ENCODE measurements around the gene HIP1R.

Gene HIP1R

GRCh38 chr12:122867691-122868461, 32.6 kb downstream of the HIP1R start:
- TF ChIP-seq, protein P1, sequence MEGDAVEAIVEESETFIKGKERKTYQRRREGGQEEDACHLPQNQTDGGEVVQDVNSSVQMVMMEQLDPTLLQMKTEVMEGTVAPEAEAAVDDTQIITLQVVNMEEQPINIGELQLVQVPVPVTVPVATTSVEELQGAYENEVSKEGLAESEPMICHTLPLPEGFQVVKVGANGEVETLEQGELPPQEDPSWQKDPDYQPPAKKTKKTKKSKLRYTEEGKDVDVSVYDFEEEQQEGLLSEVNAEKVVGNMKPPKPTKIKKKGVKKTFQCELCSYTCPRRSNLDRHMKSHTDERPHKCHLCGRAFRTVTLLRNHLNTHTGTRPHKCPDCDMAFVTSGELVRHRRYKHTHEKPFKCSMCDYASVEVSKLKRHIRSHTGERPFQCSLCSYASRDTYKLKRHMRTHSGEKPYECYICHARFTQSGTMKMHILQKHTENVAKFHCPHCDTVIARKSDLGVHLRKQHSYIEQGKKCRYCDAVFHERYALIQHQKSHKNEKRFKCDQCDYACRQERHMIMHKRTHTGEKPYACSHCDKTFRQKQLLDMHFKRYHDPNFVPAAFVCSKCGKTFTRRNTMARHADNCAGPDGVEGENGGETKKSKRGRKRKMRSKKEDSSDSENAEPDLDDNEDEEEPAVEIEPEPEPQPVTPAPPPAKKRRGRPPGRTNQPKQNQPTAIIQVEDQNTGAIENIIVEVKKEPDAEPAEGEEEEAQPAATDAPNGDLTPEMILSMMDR (conservative IDR thresholded peaks at IDR 0.05): peak; percentile 28
- H3K27ac ChIP-seq: peak overlapping the region; percentile 99; the same call in 1 of the 2 replicates

GRCh38 chr12:122868471-122869177, 33.4 kb downstream of the HIP1R start:
- H3K27ac ChIP-seq: peak overlapping the region; percentile 99
- TF ChIP-seq, protein P1 (conservative IDR thresholded peaks at IDR 0.05): no peak

DNA sequence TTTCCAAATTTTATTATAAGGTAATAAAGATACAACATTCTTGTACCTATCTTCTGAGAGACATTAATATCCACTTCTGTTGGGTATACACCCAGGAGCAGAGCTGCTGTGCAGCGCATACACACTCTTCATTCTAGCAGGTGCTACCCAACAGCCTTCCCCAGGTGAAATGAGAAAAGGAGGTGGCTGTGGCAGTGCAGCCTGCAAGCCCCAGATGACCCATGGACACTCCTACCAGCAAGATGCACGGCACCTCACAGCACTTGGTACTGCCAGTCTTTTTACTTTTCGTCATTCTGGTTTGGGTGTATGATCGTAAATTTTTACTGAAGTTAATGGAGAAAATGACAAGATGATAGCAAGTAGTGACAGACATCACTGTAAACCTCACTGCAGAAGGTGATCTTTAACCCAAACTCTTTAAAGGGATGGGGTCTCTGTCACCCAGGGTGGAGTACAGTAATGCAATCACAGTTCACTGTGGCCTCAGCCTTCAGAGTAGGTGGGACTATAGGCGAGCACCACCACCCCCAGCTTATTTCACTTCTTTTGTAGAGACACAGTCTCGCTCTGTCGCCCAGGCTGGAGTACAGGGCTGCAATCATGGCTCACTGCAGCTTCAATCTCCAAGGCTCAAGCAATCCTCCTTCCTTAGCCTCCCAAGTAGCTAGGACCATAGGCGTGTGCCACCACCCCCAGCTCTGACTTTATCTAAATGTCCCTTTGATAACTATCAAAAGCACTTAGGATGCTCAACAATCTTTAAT, 34.1 kb downstream of the HIP1R start:
- H3K27ac ChIP-seq: peak overlapping the region; percentile 99
- TF ChIP-seq, protein P1 (conservative IDR thresholded peaks at IDR 0.05): no peak

DNA sequence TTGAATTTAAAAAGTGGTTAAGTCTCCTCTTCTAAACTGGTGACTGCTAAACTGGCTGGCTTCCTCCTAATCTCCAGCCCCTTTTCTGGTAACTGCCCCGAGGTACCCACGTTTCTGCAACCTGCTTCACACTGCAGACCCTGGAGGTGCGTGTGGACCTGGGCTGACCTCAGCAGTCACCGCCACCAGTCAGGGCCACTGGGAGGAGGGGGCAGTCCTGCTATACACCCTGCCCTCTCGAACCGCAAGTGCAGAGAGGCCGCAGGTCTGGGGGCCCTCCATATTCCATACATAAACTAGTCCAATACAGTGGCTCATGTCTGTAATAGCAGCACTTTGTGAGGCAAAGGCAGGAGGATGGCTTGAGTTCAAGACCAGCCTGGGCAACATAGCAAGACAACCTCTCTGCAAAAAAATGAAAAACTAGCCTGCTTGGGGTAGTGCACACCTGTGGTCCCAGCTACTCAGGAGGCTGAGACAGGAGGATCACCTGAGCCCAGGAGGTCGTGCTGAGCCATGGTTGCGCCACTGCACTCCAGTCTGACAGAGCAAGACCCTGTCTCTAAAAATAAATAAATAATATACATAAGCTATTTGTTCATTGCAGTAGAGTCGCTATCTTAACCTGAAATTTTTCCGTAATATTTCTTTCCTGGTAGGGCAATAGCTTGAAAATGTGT, 35.0 kb downstream of the HIP1R start:
- peak overlapping the region; percentile 99 for H3K27ac ChIP-seq
- TF ChIP-seq, protein P1 (conservative IDR thresholded peaks at IDR 0.05): no peak

DNA sequence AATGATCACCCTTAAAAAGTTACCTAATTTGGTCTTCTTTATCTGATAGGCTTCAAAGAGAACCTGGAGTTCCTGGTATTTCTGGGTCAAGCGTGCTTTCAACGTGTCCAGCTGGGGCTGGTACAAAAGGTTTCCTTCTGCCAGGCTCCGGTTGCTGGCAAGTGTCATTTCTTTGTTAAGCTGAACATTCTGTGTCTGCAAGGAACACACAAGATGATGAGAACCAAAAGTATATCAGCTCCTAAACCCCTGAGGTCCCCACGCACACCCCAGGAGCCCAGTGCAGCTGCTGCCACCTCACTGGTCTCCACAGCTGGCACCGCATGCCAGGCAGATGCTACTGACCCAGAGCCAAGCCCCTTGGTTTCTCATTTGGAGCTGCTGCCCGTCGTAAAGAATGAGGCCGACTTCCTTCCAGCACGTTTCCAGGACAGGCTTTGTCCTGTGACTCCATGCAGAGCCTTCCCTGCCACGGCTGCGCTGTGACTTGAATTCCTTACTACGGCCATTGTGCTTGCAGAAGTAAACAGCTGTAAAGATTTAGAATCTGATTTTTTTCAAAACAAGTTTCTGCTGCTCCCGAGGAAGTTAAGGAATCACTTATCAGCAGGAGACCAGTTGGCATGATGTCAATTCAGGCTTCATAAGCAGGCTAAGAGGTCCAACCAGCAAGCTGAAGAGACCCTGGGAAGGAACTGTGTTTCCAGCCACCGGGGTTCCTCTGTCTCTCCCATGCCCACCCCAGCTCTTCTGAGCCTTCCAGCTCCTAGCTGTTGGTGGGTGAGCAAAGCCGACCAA, 35.8 kb downstream of the HIP1R start:
- H3K27ac ChIP-seq: peak overlapping the region; percentile 99
- TF ChIP-seq, protein P1 (conservative IDR thresholded peaks at IDR 0.05): no peak

DNA sequence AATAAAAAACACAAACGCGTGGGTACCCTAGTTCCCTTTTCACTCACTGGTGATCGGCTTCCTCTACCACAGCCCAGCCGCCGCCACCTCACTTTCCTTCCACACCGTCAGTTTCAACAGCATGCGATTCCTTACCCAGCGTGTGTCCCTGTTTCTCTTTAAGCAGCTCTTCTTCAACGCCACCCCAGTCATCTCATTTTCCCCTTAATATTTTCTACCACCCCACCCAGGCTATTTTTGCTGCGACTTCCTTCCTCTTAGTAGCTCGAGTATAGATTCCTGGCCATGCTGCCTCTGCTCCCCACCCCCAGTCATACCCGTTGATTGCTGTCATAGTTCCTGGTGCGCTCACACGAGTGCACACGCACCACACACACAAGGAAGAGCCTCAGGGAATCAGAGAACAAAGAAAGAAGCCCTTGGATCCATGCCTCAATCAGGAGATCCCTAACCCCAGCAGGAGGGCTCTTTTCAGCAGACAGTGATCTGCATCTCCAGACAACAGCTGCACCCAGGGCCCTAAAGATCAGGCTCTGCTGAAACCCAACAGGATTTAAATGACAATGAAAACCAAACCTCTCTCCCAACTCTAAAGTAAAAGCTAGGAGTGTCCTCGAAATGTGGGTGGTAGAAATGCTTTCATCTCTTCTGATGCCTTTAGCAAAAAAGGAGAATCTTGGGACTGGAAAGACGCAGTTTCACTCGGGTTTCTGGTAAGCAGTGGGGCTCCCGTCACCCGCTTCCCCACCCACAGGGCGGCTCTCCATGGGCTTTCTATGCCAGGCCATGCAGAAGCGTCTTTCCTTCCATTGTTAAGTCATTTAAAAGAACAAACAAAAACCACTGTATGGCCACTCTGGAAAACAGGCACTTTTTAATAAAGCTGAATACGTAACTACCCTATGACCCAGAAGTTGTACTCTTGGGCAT, 36.9 kb downstream of the HIP1R start:
- TF ChIP-seq, protein P1 (conservative IDR thresholded peaks at IDR 0.05): no peak
- peak overlapping the region; percentile 99 for H3K27ac ChIP-seq

Data from VCaP (cell line).